Stimulated activated CD8-positive, alpha-beta memory T cell treated with anti-CD3 and anti-CD28 coated beads, Interleukin-12 subunit alpha, Interleukin-12 subunit beta, amount 100 ng/mL, for 24 hours (primary cell): ENCODE results near the gene SBK3.
"Not testable (repeated sequence)": the region's sequence is repeated elsewhere in the genome, so short reads cannot be mapped to it uniquely, and the experiment has no call there.

Experiments
- DNase-seq: peaks from one replicate; pipeline ENCODE4 v3.0.0-alpha.2; 2020; ENCODE audit errors: extremely low read depth

The SBK3 gene

DNA sequence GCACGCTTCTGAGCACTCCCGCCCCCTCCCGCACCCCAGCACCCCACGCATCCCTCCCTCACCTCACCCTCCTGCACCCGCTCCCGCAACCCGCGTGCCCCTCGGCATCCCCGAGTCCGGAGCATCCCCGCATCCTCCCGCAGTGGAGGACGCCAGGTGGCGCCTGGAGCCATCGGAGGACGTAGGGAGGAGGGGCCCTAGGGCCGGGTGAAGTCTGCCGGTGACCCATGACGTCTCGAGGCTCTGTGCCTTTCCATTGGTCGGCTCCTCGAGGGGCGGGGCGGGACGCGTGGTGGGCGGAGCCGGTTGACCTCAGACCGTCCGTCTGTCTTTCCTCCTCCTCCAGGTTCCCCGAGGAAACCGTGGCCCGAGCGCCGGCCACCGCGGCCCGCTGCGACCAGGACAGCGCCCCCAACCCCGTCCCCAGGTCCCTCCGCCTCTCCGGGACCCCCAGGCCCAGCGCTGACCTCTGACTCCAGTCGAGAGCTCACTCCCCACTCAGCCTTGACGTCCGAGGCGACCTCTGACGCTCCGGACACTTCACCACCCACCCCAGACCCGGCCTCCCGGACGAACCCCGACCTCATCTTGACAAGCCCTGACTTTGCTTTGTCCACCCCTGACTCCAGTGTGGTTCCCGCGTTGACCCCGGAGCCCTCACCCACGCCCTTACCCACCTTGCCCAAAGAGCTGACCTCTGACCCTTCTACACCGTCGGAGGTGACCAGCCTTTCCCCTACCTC is 28.3 kb downstream of the SBK3 start:
- DNase-seq: peak; percentile 71

DNA sequence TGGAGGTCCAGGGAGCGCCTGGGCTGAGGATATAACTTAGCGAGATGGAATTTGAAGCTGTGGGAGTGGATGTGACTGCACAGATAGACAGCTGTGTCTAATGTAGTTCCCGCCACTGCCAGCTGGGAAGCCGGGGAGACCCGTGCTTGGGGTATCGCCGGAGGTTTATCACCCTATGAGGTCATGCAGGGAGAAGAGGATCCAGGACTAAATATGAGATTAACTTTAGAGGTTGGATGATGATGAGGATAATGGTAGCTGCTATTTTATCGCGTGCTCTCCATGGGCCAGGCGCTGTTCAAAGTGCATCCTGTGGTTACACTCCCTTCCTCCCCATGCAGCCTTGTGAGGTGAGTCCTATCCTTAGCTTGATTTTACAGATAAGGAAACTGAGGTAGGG is 37.2 kb downstream of the SBK3 start:
- no peak for DNase-seq

DNA sequence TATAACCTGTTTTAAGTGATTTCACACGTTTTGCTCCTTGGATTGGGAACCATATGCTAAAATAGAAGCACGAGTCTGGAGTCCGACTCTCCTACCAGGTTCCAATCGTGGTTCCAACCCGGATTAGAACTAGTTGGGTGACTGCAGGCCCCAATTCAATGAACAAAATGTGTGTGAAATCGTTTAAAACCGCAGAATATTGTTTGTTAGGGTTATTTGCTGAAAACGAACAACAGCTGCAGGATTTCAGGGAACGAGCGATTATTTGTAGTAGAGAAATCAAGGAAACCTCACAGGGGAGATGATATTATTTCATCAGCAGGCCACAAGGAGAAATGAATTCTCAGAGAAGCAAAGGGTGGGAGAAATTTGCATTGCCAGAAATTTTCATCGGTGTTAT is 40.4 kb downstream of the SBK3 start:
- DNase-seq: no peak

DNA sequence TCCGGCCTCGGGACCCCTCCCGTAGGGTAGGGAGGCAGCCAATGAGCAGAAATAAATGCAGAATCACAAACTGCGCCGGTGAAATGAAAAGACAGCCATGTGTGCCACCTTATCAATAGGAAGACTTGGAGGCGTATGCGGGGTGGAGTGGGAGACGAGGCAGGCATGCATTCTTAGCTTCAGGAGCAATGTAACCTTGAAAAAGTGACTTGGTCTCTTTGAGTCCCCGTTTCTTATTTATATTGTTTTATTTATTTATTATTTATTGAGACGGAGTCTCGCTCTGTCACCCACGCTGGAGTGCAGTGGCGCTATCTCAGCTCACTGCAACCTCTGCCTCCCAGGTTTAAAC is 41.1 kb downstream of the SBK3 start:
- DNase-seq: no peak

DNA sequence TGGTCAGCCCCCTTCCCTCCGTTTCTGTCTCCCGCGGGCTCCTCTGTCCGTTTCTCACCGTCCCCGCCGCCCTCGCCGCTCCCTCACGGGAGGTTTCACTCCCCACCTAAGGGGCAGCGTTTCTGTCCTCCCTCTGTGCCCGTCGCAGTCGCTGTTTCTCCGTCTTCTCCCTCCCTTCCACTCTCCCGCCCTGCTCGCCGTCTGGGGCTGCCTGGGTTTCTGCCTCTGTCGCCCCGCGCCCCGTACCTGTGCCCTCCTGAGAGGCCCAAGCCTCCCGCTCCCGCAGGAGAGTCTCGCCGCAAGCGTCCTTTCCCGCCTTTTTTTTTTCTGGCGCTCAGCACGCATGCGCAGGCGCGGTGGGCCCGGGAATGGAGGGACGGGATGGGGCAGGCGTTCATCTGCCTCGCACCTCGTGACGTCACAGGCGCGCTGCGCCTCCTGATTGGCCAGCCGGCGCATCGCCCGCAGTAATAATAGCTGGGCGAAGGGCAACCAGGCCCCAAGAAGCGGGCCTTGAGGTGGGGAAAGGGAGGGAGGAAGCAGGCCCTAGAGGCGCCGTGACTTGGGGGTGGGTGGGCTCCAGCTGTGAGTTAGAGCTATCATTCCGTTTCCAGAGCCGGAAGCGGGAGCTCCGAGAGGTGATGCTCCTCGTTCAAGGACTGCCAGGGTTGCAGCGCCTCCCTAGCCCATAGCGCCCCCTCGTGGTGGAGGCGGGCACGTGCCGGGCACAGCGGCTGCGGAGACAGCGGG is 41.7 kb downstream of the SBK3 start:
- DNase-seq: peak; percentile 78

DNA sequence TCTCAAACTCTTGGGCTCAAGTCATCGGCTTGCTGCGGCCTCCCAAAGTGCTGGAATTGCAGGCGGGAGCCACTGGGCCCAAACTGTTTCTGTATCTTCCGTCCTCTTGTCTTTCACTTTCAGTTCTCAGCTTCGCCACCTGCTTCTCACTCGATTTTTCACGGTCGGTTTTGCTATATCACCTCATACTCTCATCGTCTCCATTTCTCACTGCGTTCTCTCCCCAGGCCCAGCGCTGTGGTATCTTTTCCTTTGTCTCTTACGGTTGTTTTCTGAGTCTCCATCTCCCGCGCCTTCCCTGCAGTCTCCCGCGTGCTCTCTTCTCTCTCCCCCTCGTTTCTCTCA is 42.2 kb downstream of the SBK3 start:
- no peak for DNase-seq

DNA sequence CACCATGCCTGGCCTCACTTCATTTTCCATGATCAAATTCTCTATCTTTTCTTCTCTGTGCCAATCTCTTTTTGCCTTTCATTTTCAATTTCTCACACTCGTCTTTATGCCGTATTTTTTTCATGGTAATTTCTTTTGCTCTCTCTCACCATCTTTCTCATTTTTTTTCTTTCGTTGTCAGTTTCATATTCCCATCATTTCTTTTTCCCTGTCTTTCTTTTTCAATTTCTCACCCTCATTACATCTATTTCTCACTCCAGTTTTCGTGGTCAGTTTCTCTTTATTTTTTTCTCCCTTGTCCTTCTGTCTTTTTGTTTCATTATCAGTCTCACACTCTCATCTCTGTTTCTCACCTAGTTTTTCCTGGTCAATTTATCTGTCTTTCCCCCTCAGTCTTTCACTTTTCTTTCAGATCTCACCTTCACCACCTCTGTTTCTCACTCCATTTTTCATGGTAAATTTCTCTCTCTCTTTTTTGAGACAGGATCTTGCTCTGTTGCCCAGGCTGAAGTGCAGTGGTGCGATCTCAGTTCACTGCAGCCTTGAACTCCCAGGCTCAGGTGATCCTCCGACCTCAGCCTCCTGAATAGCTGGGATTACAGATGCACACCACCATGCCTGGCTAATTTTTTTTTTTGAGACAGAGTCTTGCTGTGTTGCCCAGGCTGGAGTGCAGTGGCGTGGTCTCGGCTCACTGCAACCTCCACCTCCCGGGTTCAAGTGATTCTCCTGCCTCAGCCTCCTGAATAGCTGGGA is 43.0 kb downstream of the SBK3 start:
- no peak for DNase-seq

DNA sequence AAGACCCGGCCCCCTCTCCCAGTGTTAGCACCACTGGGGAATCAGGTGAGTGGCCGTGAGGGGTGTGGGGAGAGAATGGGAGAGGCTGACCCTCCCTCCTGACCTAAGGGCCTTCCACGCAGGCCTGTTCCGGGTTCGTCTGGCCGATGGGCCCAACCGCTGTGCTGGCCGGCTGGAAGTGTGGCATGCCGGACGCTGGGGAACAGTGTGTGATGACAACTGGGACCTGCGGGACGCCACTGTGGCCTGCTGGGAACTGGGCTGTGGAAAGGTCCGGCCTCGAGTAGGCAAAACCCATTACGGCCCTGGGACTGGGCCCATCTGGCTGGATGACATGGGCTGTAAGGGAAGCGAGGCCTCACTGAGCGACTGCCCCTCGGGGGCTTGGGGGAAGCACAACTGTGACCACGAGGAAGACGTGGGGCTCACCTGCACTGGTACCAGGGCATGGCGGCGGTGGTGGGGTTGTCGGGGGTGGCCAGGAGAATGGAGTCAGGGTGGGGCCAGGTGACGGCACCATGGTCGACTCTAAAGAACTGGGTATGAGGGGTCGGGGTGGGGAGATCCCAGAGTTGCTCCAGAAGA is 44.9 kb downstream of the SBK3 start:
- DNase-seq: no peak

DNA sequence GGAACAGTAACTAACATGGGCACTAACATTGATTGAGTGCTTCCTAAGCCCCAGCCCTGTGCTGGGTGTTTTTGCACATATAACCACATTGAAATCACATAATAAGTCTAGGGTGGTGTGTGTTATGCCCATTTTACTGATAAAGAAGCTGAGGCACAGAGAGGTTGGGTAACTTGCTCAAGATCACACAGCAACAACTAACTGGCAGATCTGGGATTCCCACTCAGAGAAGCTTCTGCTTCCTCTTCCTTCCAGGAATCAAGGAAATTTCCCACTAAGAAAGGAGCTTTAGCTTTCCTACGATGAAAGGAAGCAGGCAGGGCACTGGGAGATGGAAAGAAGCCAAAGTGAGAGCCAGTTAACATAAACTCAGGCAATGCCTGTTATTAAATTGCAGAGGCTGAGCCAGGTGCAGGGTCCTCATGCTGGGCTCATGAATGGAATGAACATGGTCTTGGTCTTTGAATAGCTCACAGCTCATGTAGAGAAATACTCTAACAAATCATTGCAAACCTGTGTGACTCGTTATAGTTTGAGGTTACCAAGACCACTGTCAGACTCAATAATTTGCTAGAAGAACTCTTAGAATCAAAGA is 47.0 kb downstream of the SBK3 start:
- no peak for DNase-seq

DNA sequence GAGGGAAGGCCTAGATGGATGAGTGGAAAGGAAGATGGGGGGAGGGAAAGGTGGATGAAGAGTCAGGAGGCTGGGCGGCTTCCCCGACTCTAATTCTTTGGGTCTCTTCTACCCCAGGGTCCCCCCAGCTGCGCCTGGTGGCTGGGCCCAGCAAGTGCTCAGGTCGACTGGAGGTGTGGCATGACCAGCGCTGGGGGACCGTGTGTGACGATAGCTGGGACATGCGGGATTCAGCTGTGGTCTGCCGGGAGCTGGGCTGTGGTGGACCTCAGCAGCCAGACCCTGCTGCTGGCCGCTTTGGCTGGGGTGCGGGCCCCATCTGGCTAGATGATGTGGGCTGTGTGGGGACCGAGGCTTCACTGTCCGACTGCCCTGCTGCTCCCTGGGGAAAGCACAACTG is 47.6 kb downstream of the SBK3 start:
- DNase-seq: no peak

DNA sequence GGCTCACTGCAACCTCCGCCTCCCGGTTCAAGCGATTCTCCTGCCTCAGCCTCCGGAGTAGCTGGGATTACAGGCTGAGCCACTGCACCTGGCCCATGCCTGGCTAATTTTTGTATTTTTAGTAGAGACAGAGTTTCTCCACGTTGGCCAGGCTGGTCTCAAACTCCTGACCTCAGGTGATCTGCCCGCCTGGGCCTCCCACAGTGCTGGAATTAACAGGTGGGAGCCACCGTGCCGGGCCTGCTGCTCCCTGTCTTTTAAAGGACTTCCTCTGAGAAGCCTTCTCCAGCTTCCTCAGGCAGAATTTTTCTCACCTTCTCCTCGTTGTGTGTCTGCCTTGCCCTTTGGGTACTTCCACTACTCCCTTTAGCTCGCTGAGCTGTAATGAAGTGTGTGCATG is 48.5 kb downstream of the SBK3 start:
- DNase-seq: not testable (repeated sequence)

DNA sequence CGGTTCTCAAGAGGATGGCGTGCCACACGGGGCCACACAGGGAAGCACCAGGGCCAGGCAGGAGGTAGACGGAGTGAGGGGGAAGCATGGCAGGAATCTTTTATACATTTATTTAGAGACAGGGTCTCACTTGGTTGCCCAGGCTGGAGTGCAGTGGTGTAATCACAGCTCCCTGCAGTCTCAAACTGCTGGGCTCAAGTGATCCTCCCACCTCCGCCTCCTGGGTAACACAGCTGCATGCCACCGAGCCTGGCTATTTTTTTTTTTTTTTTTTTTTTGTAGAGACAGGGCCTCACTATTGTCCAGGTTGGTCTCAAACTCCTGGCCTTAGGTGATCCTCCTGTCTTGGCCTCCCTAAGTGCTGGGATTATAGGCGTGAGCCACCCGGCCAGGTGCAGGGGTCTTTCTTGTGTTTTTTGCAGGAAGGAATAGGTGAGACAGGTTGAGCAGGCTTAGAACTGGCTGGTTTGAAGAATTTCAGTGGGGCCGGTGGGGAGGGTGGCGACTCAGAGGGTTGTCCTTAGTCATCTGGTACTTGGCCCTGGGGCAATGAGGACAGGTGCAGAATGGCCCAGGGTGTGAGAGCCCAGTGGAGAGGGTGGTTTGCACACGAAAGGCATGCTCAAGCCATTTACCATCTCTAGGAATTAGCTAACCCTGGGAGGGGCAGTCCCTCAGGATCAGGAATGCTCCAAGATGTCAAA is 49.5 kb downstream of the SBK3 start:
- no peak for DNase-seq

DNA sequence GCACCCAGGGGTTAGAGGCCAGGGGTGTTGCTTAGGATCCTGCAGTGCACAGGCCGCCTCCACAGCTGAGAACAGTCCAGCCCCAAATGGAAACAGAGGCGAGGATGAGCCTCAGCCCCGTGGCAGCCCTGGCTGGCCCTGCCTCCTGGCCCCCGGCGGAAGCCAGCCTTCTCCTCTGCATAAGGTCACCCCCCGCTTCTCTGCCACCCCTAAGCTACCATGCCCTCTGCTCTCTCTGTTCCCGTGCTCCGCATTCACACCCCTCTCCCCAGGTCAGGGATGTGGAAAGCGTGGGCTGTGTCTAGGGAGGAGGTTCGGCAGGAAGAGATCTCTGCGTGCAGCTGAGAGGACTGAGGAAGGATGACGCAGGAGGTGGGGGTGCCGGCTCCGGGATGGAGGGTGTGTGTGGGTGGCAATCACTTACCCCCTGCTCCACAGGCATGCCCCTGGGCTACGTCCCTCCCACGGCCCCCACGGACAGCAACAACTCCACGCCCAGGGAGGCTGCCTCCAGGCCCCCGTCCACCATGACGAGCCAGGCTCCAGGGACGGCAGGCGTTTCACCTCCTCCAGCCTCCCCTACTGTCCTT is 51.1 kb downstream of the SBK3 start:
- no peak for DNase-seq

DNA sequence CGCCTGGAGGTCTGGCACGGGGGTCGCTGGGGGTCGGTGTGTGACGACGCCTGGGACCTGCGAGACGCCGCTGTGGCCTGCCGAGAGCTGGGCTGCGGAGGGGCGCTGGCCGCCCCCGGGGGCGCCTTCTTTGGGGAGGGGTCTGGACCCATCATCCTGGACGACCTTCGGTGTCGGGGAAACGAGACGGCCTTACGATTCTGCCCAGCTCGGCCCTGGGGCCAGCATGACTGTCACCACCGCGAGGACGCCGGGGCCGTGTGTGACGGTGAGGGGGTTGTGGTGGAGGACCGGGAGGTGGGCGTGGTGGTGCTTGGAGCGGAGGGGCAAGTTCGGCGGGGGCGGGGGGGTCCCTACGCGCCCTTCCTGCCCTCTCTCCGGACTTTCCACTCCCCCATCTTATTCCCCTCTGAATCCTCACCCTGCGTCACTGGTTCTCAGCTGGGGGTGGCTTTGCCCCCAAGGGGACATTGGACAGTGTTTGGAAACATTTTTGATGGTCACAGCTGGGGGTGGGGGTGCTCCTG is 51.6 kb downstream of the SBK3 start:
- no peak for DNase-seq

DNA sequence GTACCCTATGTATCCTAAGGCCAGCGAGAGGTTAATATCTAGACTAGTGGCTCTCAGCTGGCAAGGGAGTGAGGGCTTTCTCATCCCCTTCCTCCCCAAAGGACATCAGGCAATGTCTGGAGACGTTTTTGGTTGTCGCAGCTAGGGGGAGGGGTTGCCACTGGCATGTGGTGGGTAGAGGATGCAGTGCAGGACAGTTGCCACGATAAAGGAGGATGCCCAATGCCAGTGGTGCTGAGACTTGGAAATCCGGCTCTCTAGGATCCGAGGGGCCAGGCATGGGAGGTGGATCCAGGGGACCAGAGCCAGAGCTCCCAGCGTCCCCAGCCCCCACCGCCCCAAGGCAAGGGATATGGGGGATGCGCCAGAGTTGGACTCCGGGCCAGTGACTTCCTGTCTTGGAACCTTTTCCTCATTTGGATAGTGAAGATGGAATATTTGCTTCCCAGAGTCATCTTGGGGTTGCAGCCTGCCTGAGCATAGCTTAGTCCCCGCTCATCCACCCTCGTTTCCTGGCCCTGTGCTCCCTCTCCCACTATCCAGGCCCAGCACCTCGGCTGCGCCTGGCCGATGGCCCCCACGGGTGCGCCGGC is 52.2 kb downstream of the SBK3 start:
- no peak for DNase-seq

DNA sequence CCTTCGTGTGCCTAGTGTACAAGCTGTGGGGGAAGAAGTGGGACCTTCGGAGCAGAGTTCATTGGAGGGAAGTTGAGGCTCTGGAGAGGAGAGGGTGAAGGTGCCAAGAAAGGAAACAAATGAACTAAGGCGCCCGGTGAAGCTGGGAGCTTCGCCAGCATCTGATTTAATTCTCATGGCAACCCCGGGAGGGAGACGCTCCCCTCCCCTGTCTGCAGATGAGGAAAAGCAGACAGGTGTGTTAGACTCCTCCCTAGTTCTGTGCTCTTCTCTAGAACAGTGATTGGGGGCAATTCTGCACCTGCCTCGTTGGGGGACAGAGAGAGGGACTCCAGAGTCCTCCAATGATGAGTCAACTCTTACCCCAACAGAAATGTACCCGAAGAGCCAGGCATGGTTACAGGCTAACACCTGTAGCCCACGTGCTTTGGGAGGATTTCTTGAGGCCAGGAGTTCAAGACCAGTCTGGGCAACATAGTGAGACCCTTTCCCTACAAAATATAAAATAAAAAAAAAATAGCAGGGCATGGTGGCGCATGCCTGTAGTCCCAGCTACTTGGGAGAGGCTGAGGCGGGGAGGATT is 52.9 kb downstream of the SBK3 start:
- DNase-seq: no peak

DNA sequence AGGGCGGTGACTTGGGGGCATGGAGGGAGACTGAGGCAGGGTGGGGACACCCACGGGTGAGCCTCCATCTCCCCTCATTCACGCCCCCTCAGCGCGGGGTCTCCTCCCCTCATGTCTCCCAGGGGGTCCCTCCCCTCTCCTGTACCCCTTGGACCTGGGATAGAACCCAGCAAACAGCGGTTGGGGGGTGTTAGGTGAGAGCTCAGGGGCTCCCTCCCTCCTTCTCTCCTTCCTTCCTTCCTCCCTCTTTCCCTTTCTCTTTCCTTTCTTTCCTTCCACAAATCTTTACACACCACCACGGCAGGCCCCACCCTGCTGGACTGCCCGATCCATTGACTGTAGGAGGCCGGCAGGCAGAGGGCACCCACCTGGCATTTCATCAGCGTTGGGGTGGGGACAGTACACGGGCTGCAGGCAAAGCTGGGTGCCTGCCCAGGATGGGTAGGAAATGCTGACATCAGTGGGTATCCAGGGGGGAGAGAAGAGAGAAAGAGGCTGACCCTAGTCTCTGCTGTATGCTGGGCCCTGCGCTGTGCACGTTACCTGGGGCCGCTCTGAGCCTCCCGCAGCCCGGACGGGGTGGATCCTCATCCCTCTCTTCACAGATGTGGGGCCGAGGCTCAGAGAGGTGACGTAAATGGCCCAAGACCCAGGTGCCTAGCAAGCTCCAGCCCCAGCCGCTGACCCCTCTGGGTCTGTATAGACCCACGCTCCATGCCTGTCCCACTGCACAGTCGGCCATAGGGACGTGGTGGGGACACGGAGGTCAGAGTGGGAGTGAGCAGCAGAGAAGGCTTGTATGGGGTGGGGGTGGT is 53.6 kb downstream of the SBK3 start:
- no peak for DNase-seq
